IMR-90 (cell line): ENCODE data around the gene HDDC2. TPM values are rescaled to one million over a fixed set of nuclear protein-coding genes. Genes with fewer than 3 reads are reported as not detected.

ENCODE experiments used
- ATAC-seq: fragments of 200-7000 bp; cut with Tn5 transposase; 2 replicates; pipeline ENCODE4 v1.9.1; 2020; ENCODE audit warnings: low read depth, mild to moderate bottlenecking, moderate library complexity
- BruUV-seq: library from RNA; stranded (reverse); fragments of 400-500 nt; replicated peaks from 2 replicates; lab custom pipeline; 2021; lab: Mats Ljungman, UMichigan
- CTCF ChIA-PET: fragments of 300-600 bp; formaldehyde crosslinking; extraction: SDS; loops from one replicate; lab custom pipeline; 2021; ENCODE audit warnings: antibody characterized with exemption; lab: Yijun Ruan, JAX
- POLR2A ChIA-PET: fragments of 300-600 bp; sonication (Branson Sonifier 250); formaldehyde crosslinking; loops from one replicate; lab custom pipeline; 2022; ENCODE audit warnings: antibody characterized with exemption; ENCODE audit not compliant: unreplicated experiment; lab: Charles Lee
- DNase-seq: peaks from one replicate; pipeline ENCODE4 v3.0.0; 2013
- H2AFZ ChIP-seq: replicated peaks from 2 replicates; pipeline ENCODE3; 2013; ENCODE audit warnings: low read length, mild to moderate bottlenecking; ENCODE audit not compliant: poor library complexity
- H2AK5ac ChIP-seq: 2 replicates; pipeline ENCODE4 v1.6.1; 2013; ENCODE audit warnings: low read depth, low read length, inconsistent platforms
- H2AK9ac ChIP-seq: replicated peaks from 2 replicates; pipeline ENCODE3; 2013; ENCODE audit warnings: mild to moderate bottlenecking, low read depth, low read length, moderate library complexity; ENCODE audit not compliant: poor library complexity
- H2BK120ac ChIP-seq: 2 replicates; pipeline ENCODE4 v1.6.1; 2013; ENCODE audit warnings: low read depth, low read length, inconsistent platforms
- H2BK15ac ChIP-seq: 3 replicates; pipeline ENCODE4 v1.6.1; 2013; ENCODE audit warnings: low read depth, low read length, inconsistent platforms
- H2BK20ac ChIP-seq: 2 replicates; pipeline ENCODE4 v1.6.1; 2013; ENCODE audit warnings: low read depth, mild to moderate bottlenecking, inconsistent platforms, low read length, moderate library complexity
- H2BK5ac ChIP-seq: 2 replicates; pipeline ENCODE4 v1.6.1; 2013; ENCODE audit warnings: mild to moderate bottlenecking, low read depth, low read length, inconsistent platforms; ENCODE audit not compliant: poor library complexity, severe bottlenecking
- H3K14ac ChIP-seq: replicated peaks from 2 replicates; pipeline ENCODE4 v1.6.1; 2013; ENCODE audit warnings: low read depth, low read length, inconsistent platforms
- H3K18ac ChIP-seq: 2 replicates; pipeline ENCODE4 v1.6.1; 2013; ENCODE audit warnings: low read depth, low read length, control low read depth
- H3K23ac ChIP-seq: 2 replicates; pipeline ENCODE4 v1.6.1; 2013; ENCODE audit warnings: low read depth, low read length, inconsistent platforms
- H3K27ac ChIP-seq: 2 replicates; pipeline ENCODE4 v1.5.1; 2013; ENCODE audit warnings: mild to moderate bottlenecking, control low read depth, low read length; ENCODE audit not compliant: insufficient read depth
- H3K27me3 ChIP-seq: 2 replicates; pipeline ENCODE4 v1.6.1; 2013; ENCODE audit warnings: low read length; ENCODE audit not compliant: control insufficient read depth, insufficient read depth
- H3K36me3 ChIP-seq: 2 replicates; pipeline ENCODE4 v1.6.1; 2013; ENCODE audit warnings: low read length, mixed read lengths; ENCODE audit not compliant: control insufficient read depth, insufficient read depth
- H3K4ac ChIP-seq: 2 replicates; pipeline ENCODE4 v1.6.1; 2013; ENCODE audit warnings: low read depth, low read length, inconsistent platforms
- H3K4me1 ChIP-seq: 2 replicates; pipeline ENCODE4 v1.6.1; 2013; ENCODE audit warnings: low read length, mixed read lengths; ENCODE audit not compliant: control insufficient read depth, insufficient read depth
- H3K4me2 ChIP-seq: 2 replicates; pipeline ENCODE4 v1.6.1; 2013; ENCODE audit warnings: low read depth, mild to moderate bottlenecking, control low read depth, low read length, moderate library complexity
- H3K4me3 ChIP-seq: 2 replicates; pipeline ENCODE4 v1.5.1; 2013; ENCODE audit warnings: low read depth, mild to moderate bottlenecking, control low read depth, low read length, moderate library complexity; ENCODE audit not compliant: insufficient read depth
- H3K56ac ChIP-seq: 2 replicates; pipeline ENCODE4 v1.6.1; 2013; ENCODE audit warnings: low read length, inconsistent platforms; ENCODE audit not compliant: insufficient read depth; ENCODE audit errors: extremely low read depth
- H3K79me1 ChIP-seq, 2 experiments: 2 replicates each; pipeline ENCODE4 v1.6.1; 2013; ENCODE audit warnings: low read length in 2 of 2, inconsistent platforms in 1 of 2, low read depth in 1 of 2
- H3K9ac ChIP-seq: 2 replicates; pipeline ENCODE4 v1.6.1; 2013; ENCODE audit warnings: low read depth, low read length, control low read depth
- H3K9me1 ChIP-seq: 2 replicates; pipeline ENCODE4 v1.6.1; 2013; ENCODE audit warnings: low read length, inconsistent platforms; ENCODE audit not compliant: insufficient read depth
- H3K9me3 ChIP-seq: 2 replicates; pipeline ENCODE4 v1.6.1; 2013; ENCODE audit warnings: low read length; ENCODE audit not compliant: control insufficient read depth, insufficient read depth
- H4K20me1 ChIP-seq: 2 replicates; pipeline ENCODE4 v1.6.1; 2013; ENCODE audit warnings: low read length, inconsistent platforms; ENCODE audit not compliant: insufficient read depth
- H4K5ac ChIP-seq: 2 replicates; pipeline ENCODE4 v1.6.1; 2013; ENCODE audit warnings: mild to moderate bottlenecking, low read depth, low read length, control low read depth
- H4K8ac ChIP-seq, 2 experiments: 2 replicates each; pipeline ENCODE4 v1.6.1; 2013; ENCODE audit warnings: low read depth in 2 of 2, low read length in 2 of 2, control low read depth in 1 of 2, inconsistent platforms in 1 of 2
- H4K91ac ChIP-seq: 2 replicates; pipeline ENCODE4 v1.6.1; 2013; ENCODE audit warnings: low read depth, low read length, inconsistent platforms; ENCODE audit not compliant: insufficient read depth
- CHD1 ChIP-seq: IDR thresholded peaks from 2 replicates; pipeline ENCODE4 v1.6.1; 2012; ENCODE audit warnings: low read depth, low read length, improper control_type of control experiment
- FOS ChIP-seq: fragments of 150-350 bp; IDR thresholded peaks from 2 replicates; pipeline ENCODE4 v1.6.1; 2016; ENCODE audit warnings: low read depth, low read length
- MAFK ChIP-seq: IDR thresholded peaks from 2 replicates; pipeline ENCODE4 v1.6.1; 2012; ENCODE audit warnings: low read depth, low read length, improper control_type of control experiment
- MXI1 ChIP-seq: IDR thresholded peaks from 2 replicates; pipeline ENCODE4 v1.6.1; 2012; ENCODE audit warnings: low read depth, mild to moderate bottlenecking, low read length, moderate library complexity, borderline replicate concordance
- NFE2L2 ChIP-seq: fragments of 150-350 bp; IDR thresholded peaks from 2 replicates; pipeline ENCODE4 v1.6.1; 2016; ENCODE audit warnings: low read depth, mild to moderate bottlenecking, low read length
- POLR2A ChIP-seq: IDR thresholded peaks from 2 replicates; pipeline ENCODE4 v1.6.1; 2012; ENCODE audit warnings: mild to moderate bottlenecking, low read depth, low read length
- RAD21 ChIP-seq: IDR thresholded peaks from 2 replicates; pipeline ENCODE4 v1.6.1; 2012; ENCODE audit warnings: low read length, improper control_type of control experiment
- SMC3 ChIP-seq: fragments of 150-350 bp; IDR thresholded peaks from 2 replicates; pipeline ENCODE4 v1.6.1; 2016; ENCODE audit warnings: low read depth, mild to moderate bottlenecking, antibody characterized with exemption, low read length, moderate library complexity
- WGBS, 2 experiments: methylation state at CpG; one replicate each; pipeline versions ENCODE4 v1.1.5 to v1.1.7; 2013; ENCODE audit warnings: missing lambda C conversion rate in 2 of 2; ENCODE audit not compliant: insufficient read length in 1 of 2; ENCODE audit errors: extremely low coverage in 2 of 2; 5-methylcytosine and 5-hydroxymethylcytosine counted together
- dilution Hi-C: fragments of 300-500 bp; cut with HindIII; formaldehyde crosslinking; loops from one replicate; pipeline ENCODE4 v1.14.3; 2018; ENCODE audit warnings: low sequenced_read_pairs; ENCODE audit not compliant: unreplicated experiment
- in situ Hi-C: fragments of 300-500 bp; cut with MboI; formaldehyde crosslinking; loops from 3 replicates; pipeline ENCODE4 v1.14.3; 2019; ENCODE audit warnings: low sequenced_read_pairs, inconsistent platforms, mixed read lengths
- intact Hi-C: fragments of 100-400 bp; cut with micrococcal nuclease; formaldehyde crosslinking; loops from 2 replicates; pipeline ENCODE4 v1.10.0; 2022
- polyA plus RNA-seq, 3 experiments: library from polyadenylated mRNA; depleted of rRNA; stranded (reverse); fragments of >200 nt; gene quantifications; 2 replicates each; pipeline ENCODE4 v1.2.3, GENCODE V29; 2012; ENCODE audit warnings: low replicate concordance in 1 of 3
- total RNA-seq: library from RNA; depleted of rRNA; stranded (reverse); fragments of >200 nt; gene quantifications from 2 replicates; pipeline ENCODE4 v1.2.3, GENCODE V29; 2012

The HDDC2 gene
- total and polyA plus RNA-seq, 2 of the 4 experiments (the other 2 are of a cell fraction), result 40.9 to 68.6 TPM

GRCh38 chr6:125268765-125269164, 33.0 kb downstream of the HDDC2 start:
- Histone ChIP-seq H2AFZ (no peak overlapping the region), H4K8ac (no peak overlapping the region), H4K91ac (no peak overlapping the region; the same call in 1 of the 2 replicates), H3K4me1 (no peaks in the 10 kb centered on the region), H4K5ac (no peak overlapping the region), H3K79me1 (no peaks in the 10 kb centered on the region), H3K23ac (no peak overlapping the region), H3K4ac (0 out of 2 replicates have a peak overlapping the region, but pooled peaks have one; percentile 40), H3K18ac (no peak overlapping the region), H3K4me2 (no peak overlapping the region), H3K9ac (no peak overlapping the region), H2AK5ac (no peak overlapping the region), H3K9me3 (no peaks in the 10 kb centered on the region), H2BK120ac (no peak overlapping the region), H2BK20ac (no peak overlapping the region), H3K27me3 (no peaks in the 10 kb centered on the region), H3K36me3 (peaks cover 14% of the 10 kb centered on the region), H3K4me3 (no peak overlapping the region), H2BK15ac (no peak overlapping the region), H3K56ac (no peak overlapping the region), H3K27ac (no peak overlapping the region), H3K9me1 (no peaks in the 10 kb centered on the region; the same call in 1 of the 2 replicates), H2AK9ac (no peak overlapping the region), H4K20me1 (no peaks in the 10 kb centered on the region), H2BK5ac (no peak overlapping the region), H3K14ac (no peak overlapping the region)
- no peak for TF ChIP-seq CHD1
- no peak for TF ChIP-seq MXI1
- TF ChIP-seq POLR2A, result no peak
- TF ChIP-seq MAFK, result no peak
- no peak for TF ChIP-seq RAD21
- TF ChIP-seq NFE2L2, result no peak
- TF ChIP-seq FOS, result no peak
- no peak for TF ChIP-seq SMC3
- in situ Hi-C loops, result no loop called here
- dilution Hi-C loops, result no loop called here
- BruUV-seq, result no TSS peak
- POLR2A ChIA-PET, result no interaction called here
- CTCF ChIA-PET, result no interaction called here
- intact Hi-C loops, result no loop called here
- WGBS, 2 experiments, result 100% methylated on average over 2 of the region's 4 CpGs; no CpG with 5 or more reads in 1 of the 2 experiments
- ATAC-seq (no peak), DNase-seq (no peak)
